BLaER1 (cell line): ENCODE data around the gene SLC24A3.

ENCODE experiments used
- H3K27ac ChIP-seq: shearing (Covaris generic); formaldehyde crosslinking; 2 replicates; pipeline ENCODE4 v1.8.1; 2022
- H3K27me3 ChIP-seq: shearing (Covaris generic); formaldehyde crosslinking; 2 replicates; pipeline ENCODE4 v1.8.1; 2022
- H3K36me3 ChIP-seq: shearing (Covaris generic); formaldehyde crosslinking; 2 replicates; pipeline ENCODE4 v1.8.1; 2022
- H3K4me1 ChIP-seq: shearing (Covaris generic); formaldehyde crosslinking; 2 replicates; pipeline ENCODE4 v1.8.1; 2022
- H3K4me2 ChIP-seq: shearing (Covaris generic); formaldehyde crosslinking; 2 replicates; pipeline ENCODE4 v1.8.1; 2022
- H3K4me3 ChIP-seq: shearing (Covaris generic); formaldehyde crosslinking; 2 replicates; pipeline ENCODE4 v1.8.1; 2022
- H3K9ac ChIP-seq: shearing (Covaris generic); formaldehyde crosslinking; 2 replicates; pipeline ENCODE4 v1.8.1; 2022
- H3K9me3 ChIP-seq: shearing (Covaris generic); formaldehyde crosslinking; 2 replicates; pipeline ENCODE4 v1.8.1; 2022
- H4K20me1 ChIP-seq: shearing (Covaris generic); formaldehyde crosslinking; 2 replicates; pipeline ENCODE4 v1.8.1; 2022
- Cebpa-rat ChIP-seq: shearing (Covaris generic); IDR thresholded peaks from 2 replicates; pipeline ENCODE4 v1.8.1; 2022

Gene SLC24A3

GRCh38 chr20:19692685-19693119, 480.3 kb downstream of the SLC24A3 start:
- Histone ChIP-seq H3K4me3 (no peak overlapping the region), H3K4me2 (no peak overlapping the region), H3K9me3 (no peaks in the 10 kb centered on the region; the same call in 1 of the 2 replicates), H3K36me3 (no peaks in the 10 kb centered on the region), H3K27me3 (no peaks in the 10 kb centered on the region), H3K4me1 (peaks cover 17% of the 10 kb centered on the region), H4K20me1 (no peaks in the 10 kb centered on the region), H3K27ac (no peak overlapping the region), H3K9ac (no peak overlapping the region)
- TF ChIP-seq Cebpa-rat, result no peak

GRCh38 chr20:19693508-19693907, 481.1 kb downstream of the SLC24A3 start:
- H3K4me1 ChIP-seq, result peaks cover 17% of the 10 kb centered on the region
- H3K27ac ChIP-seq, result no peak overlapping the region
- no peak overlapping the region for H3K9ac ChIP-seq
- no peaks in the 10 kb centered on the region for H3K36me3 ChIP-seq
- no peaks in the 10 kb centered on the region; the same call in 1 of the 2 replicates for H3K9me3 ChIP-seq
- H3K4me2 ChIP-seq, result no peak overlapping the region
- H3K27me3 ChIP-seq, result no peaks in the 10 kb centered on the region
- H3K4me3 ChIP-seq, result no peak overlapping the region
- no peaks in the 10 kb centered on the region for H4K20me1 ChIP-seq
- TF ChIP-seq Cebpa-rat, result no peak

GRCh38 chr20:19695081-19695480, 482.6 kb downstream of the SLC24A3 start:
- Histone ChIP-seq H3K27me3 (no peaks in the 10 kb centered on the region), H3K4me1 (peaks cover 17% of the 10 kb centered on the region), H3K9me3 (peaks cover 4% of the 10 kb centered on the region), H4K20me1 (no peaks in the 10 kb centered on the region), H3K4me3 (no peak overlapping the region), H3K36me3 (no peaks in the 10 kb centered on the region), H3K4me2 (peak overlapping the region; percentile 66), H3K9ac (no peak overlapping the region), H3K27ac (no peak overlapping the region; the same call in 1 of the 2 replicates)
- no peak for TF ChIP-seq Cebpa-rat

GRCh38 chr20:19696620-19697019, 484.2 kb downstream of the SLC24A3 start:
- no peak for TF ChIP-seq Cebpa-rat
- H3K4me2 ChIP-seq, result no peak overlapping the region
- H3K4me3 ChIP-seq, result no peak overlapping the region
- H3K9ac ChIP-seq, result no peak overlapping the region
- H4K20me1 ChIP-seq, result no peaks in the 10 kb centered on the region
- peaks cover 31% of the 10 kb centered on the region for H3K4me1 ChIP-seq
- no peaks in the 10 kb centered on the region for H3K27me3 ChIP-seq
- no peaks in the 10 kb centered on the region for H3K36me3 ChIP-seq
- H3K27ac ChIP-seq, result no peak overlapping the region
- peaks cover 4% of the 10 kb centered on the region for H3K9me3 ChIP-seq

GRCh38 chr20:19697415-19697814, 485.0 kb downstream of the SLC24A3 start:
- Histone ChIP-seq H3K36me3 (no peaks in the 10 kb centered on the region), H3K27me3 (no peaks in the 10 kb centered on the region), H3K4me3 (no peak overlapping the region), H3K9me3 (peaks cover 6% of the 10 kb centered on the region), H3K9ac (no peak overlapping the region), H3K27ac (no peak overlapping the region), H4K20me1 (no peaks in the 10 kb centered on the region), H3K4me2 (no peak overlapping the region), H3K4me1 (peaks cover 37% of the 10 kb centered on the region)
- TF ChIP-seq Cebpa-rat, result no peak

- Histone ChIP-seq H3K4me3 (no peak overlapping the region), H3K4me1 (peaks cover 36% of the 10 kb centered on the region), H3K4me2 (no peak overlapping the region), H3K9me3 (peaks cover 14% of the 10 kb centered on the region), H3K27me3 (no peaks in the 10 kb centered on the region), H3K36me3 (no peaks in the 10 kb centered on the region), H4K20me1 (no peaks in the 10 kb centered on the region), H3K27ac (no peak overlapping the region), H3K9ac (no peak overlapping the region)
- no peak for TF ChIP-seq Cebpa-rat
Observed at GRCh38 chr20:19699180-19699971, 486.9 kb downstream of the SLC24A3 start.

GRCh38 chr20:19701429-19701828, 489.0 kb downstream of the SLC24A3 start:
- H3K9me3 ChIP-seq, result peaks cover 14% of the 10 kb centered on the region
- H4K20me1 ChIP-seq, result no peaks in the 10 kb centered on the region
- H3K27ac ChIP-seq, result 0 out of 2 replicates have a peak overlapping the region, but pooled peaks have one; percentile 14
- H3K36me3 ChIP-seq, result no peaks in the 10 kb centered on the region
- no peak overlapping the region for H3K9ac ChIP-seq
- no peaks in the 10 kb centered on the region for H3K27me3 ChIP-seq
- H3K4me3 ChIP-seq, result no peak overlapping the region
- TF ChIP-seq Cebpa-rat, result no peak
- H3K4me2 ChIP-seq, result peak overlapping the region; percentile 68
- peaks cover 21% of the 10 kb centered on the region for H3K4me1 ChIP-seq

GRCh38 chr20:19706463-19706862, 494.0 kb downstream of the SLC24A3 start:
- no peaks in the 10 kb centered on the region for H3K27me3 ChIP-seq
- no peak for TF ChIP-seq Cebpa-rat
- 0 out of 2 replicates have a peak overlapping the region, but pooled peaks have one; percentile 1 for H3K4me2 ChIP-seq
- H3K4me1 ChIP-seq, result peaks cover 22% of the 10 kb centered on the region
- H4K20me1 ChIP-seq, result no peaks in the 10 kb centered on the region
- H3K4me3 ChIP-seq, result no peak overlapping the region
- H3K27ac ChIP-seq, result no peak overlapping the region
- H3K9me3 ChIP-seq, result peaks cover 10% of the 10 kb centered on the region; the same call in 1 of the 2 replicates
- H3K36me3 ChIP-seq, result no peaks in the 10 kb centered on the region
- H3K9ac ChIP-seq, result no peak overlapping the region

- Histone ChIP-seq H3K9ac (no peak overlapping the region), H3K9me3 (peaks cover under 1% of the 10 kb centered on the region; the same call in 1 of the 2 replicates), H3K27ac (no peak overlapping the region), H3K4me3 (no peak overlapping the region), H3K4me2 (no peak overlapping the region), H3K36me3 (no peaks in the 10 kb centered on the region), H3K27me3 (no peaks in the 10 kb centered on the region), H3K4me1 (peaks cover 14% of the 10 kb centered on the region; the same call in 1 of the 2 replicates), H4K20me1 (no peaks in the 10 kb centered on the region)
- no peak for TF ChIP-seq Cebpa-rat
Observed at GRCh38 chr20:19709635-19710335, 497.3 kb downstream of the SLC24A3 start.
